Measurements from ENCODE around the gene FAM169A.

Gene FAM169A

DNA sequence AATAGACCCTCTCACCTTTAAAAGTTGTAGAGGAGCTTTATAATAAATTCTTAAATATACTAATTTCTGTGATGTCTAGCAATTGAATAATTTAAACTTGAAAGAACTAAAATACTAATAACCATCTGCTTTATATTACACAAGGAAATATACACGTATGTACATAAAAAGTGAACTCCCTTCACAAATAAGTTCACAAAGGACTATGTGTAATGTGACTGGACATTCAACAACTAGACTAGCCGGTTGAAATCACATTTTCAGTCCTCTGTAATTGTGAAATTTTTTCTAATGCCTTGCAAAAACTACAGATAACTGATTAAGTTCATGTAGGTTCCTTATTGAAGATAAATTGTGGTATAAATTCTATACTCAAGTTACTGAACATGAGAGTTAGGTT lies 87.6 kb downstream of the FAM169A start:
- H3K9me2 ChIP-seq (replicated peaks; ENCODE audit: insufficient read depth, low read length), result no peaks in the 10 kb centered on the region
- H3K27me3 ChIP-seq (ENCODE audit: low read length), result no peaks in the 10 kb centered on the region
- no peak overlapping the region for H3K9ac ChIP-seq (ENCODE audit: low read length)
- no peak overlapping the region for H3K4me2 ChIP-seq (ENCODE audit: low read depth, low read length, poor library complexity, severe bottlenecking)
- no peak overlapping the region for H3K4me3 ChIP-seq (ENCODE audit: insufficient read depth, low read length, poor library complexity, severe bottlenecking)
- no peak overlapping the region for H3K27ac ChIP-seq (ENCODE audit: low read depth, low read length)
- H3K9me3 ChIP-seq (ENCODE audit: insufficient read depth, low read length), result no peaks in the 10 kb centered on the region
- no peak overlapping the region for H2AFZ ChIP-seq (ENCODE audit: low read depth, low read length, severe bottlenecking)
- peaks cover 29% of the 10 kb centered on the region for H3K36me3 ChIP-seq (ENCODE audit: low read length)
- H4K20me1 ChIP-seq (ENCODE audit: low read depth, low read length), result 0 out of 2 replicates have a peak, but pooled peaks cover 3% of the 10 kb centered on the region
- H3K79me2 ChIP-seq (ENCODE audit: insufficient read depth, low read length), result no peaks in the 10 kb centered on the region
- H3F3A ChIP-seq (ENCODE audit: insufficient read depth), result peaks cover 10% of the 10 kb centered on the region; the same call in 1 of the 2 replicates
- TF ChIP-seq EZH2phosphoT487 (conservative IDR thresholded peaks at IDR 0.05; ENCODE audit: low read length), result no peak
- TF ChIP-seq, protein P1, sequence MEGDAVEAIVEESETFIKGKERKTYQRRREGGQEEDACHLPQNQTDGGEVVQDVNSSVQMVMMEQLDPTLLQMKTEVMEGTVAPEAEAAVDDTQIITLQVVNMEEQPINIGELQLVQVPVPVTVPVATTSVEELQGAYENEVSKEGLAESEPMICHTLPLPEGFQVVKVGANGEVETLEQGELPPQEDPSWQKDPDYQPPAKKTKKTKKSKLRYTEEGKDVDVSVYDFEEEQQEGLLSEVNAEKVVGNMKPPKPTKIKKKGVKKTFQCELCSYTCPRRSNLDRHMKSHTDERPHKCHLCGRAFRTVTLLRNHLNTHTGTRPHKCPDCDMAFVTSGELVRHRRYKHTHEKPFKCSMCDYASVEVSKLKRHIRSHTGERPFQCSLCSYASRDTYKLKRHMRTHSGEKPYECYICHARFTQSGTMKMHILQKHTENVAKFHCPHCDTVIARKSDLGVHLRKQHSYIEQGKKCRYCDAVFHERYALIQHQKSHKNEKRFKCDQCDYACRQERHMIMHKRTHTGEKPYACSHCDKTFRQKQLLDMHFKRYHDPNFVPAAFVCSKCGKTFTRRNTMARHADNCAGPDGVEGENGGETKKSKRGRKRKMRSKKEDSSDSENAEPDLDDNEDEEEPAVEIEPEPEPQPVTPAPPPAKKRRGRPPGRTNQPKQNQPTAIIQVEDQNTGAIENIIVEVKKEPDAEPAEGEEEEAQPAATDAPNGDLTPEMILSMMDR (IDR thresholded peaks at IDR 0.05; ENCODE audit: insufficient read depth, low read length, poor library complexity, severe bottlenecking), result no peak

DNA sequence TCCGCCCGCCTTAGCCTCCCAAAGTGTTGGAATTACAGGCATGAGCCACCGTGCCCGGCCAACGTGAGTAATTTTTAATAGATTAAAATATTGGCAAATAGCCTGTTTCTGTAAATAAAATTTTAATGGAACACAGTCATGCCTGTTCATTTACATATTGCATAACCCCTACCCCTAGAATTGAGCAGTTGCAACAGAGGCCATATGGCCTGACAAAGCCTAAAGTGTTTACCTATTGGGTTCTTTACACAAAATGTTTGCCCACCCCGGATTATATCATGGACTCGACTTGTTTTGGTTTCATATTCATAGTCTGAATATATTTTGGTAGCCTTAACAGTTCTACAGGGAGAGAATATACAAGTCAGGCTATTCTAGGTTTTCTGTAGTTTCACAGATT lies 93.8 kb downstream of the FAM169A start:
- peaks cover 47% of the 10 kb centered on the region for H3K36me3 ChIP-seq (ENCODE audit: low read length)
- no peaks in the 10 kb centered on the region for H3K27me3 ChIP-seq (ENCODE audit: low read length)
- H3K4me2 ChIP-seq (ENCODE audit: low read depth, low read length, poor library complexity, severe bottlenecking), result no peak overlapping the region
- TF ChIP-seq, protein P1 (IDR thresholded peaks at IDR 0.05; ENCODE audit: insufficient read depth, low read length, poor library complexity, severe bottlenecking), result no peak
- no peaks in the 10 kb centered on the region for H3K9me3 ChIP-seq (ENCODE audit: insufficient read depth, low read length)
- H3K27ac ChIP-seq (ENCODE audit: low read depth, low read length), result no peak overlapping the region
- H3K9ac ChIP-seq (ENCODE audit: low read length), result no peak overlapping the region
- H3K79me2 ChIP-seq (ENCODE audit: insufficient read depth, low read length), result peaks cover 14% of the 10 kb centered on the region
- H3K9me2 ChIP-seq (replicated peaks; ENCODE audit: insufficient read depth, low read length), result no peaks in the 10 kb centered on the region
- H3F3A ChIP-seq (ENCODE audit: insufficient read depth), result peaks cover 3% of the 10 kb centered on the region; the same call in 1 of the 2 replicates
- H2AFZ ChIP-seq (ENCODE audit: low read depth, low read length, severe bottlenecking), result no peak overlapping the region
- H3K4me3 ChIP-seq (ENCODE audit: insufficient read depth, low read length, poor library complexity, severe bottlenecking), result no peak overlapping the region
- H4K20me1 ChIP-seq (ENCODE audit: low read depth, low read length), result peaks cover 5% of the 10 kb centered on the region; the same call in 1 of the 2 replicates

DNA sequence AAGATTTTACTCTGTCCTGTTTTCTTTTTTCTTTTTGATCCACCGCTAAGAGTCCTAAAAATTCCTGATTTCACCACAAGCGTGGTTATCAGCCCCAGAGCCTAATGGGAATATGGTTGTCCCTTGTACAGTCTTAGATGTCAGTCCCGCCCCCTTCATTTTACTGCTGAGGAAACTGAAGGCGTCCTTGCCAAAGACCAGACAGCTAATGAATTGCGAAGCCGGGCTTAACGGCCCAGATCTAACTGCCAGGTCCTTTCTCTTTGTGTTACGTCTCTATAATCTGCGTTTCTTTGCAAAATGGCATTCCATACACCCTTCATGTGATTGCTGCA lies 98.6 kb downstream of the FAM169A start:
- Histone ChIP-seq H3K27ac (ENCODE audit: low read depth, low read length) (peak overlapping the region; percentile 55; the same call in 1 of the 2 replicates), H3F3A (ENCODE audit: insufficient read depth) (no peaks in the 10 kb centered on the region), H3K36me3 (ENCODE audit: low read length) (peaks cover 30% of the 10 kb centered on the region), H3K79me2 (ENCODE audit: insufficient read depth, low read length) (peaks cover 43% of the 10 kb centered on the region), H3K4me2 (ENCODE audit: low read depth, low read length, poor library complexity, severe bottlenecking) (peak overlapping the region; percentile 77), H3K9me2 (replicated peaks; ENCODE audit: insufficient read depth, low read length) (no peaks in the 10 kb centered on the region), H4K20me1 (ENCODE audit: low read depth, low read length) (peaks cover 5% of the 10 kb centered on the region; the same call in 1 of the 2 replicates), H3K9ac (ENCODE audit: low read length) (peak overlapping the region; percentile 80), H2AFZ (ENCODE audit: low read depth, low read length, severe bottlenecking) (peak overlapping the region; percentile 90), H3K9me3 (ENCODE audit: insufficient read depth, low read length) (no peaks in the 10 kb centered on the region), H3K4me3 (ENCODE audit: insufficient read depth, low read length, poor library complexity, severe bottlenecking) (peak overlapping the region; percentile 96), H3K27me3 (ENCODE audit: low read length) (no peaks in the 10 kb centered on the region)
- TF ChIP-seq EZH2phosphoT487 (conservative IDR thresholded peaks at IDR 0.05; ENCODE audit: low read length), result no peak
- TF ChIP-seq, protein P1 (IDR thresholded peaks at IDR 0.05; ENCODE audit: insufficient read depth, low read length, poor library complexity, severe bottlenecking), result no peak
